Ovary (tissue), 9 donors: Measurements from ENCODE around the gene PIP5K1B. TPM values are rescaled to one million over a fixed set of nuclear protein-coding genes. Genes with fewer than 3 reads are reported as not detected.

Experiments
- DNase-seq, 5 donors: peaks; one replicate each; pipeline ENCODE4 v3.0.0-alpha.2; 2019 to 2020
- H3K27ac ChIP-seq, 2 donors: fragments of 200-600 bp; one replicate each; pipeline versions ENCODE4 v1.5.1 to v1.8.0; 2019 to 2022
- H3K27me3 ChIP-seq: fragments of 200-600 bp; one replicate; pipeline ENCODE4 v1.8.0; 2022
- H3K36me3 ChIP-seq: fragments of 200-600 bp; sonication (generic); one replicate; pipeline ENCODE4 v1.5.1; 2019
- H3K4me1 ChIP-seq: one replicate; pipeline ENCODE4 v1.8.1; 2013; ENCODE audit warnings: mild to moderate bottlenecking, moderate library complexity; ENCODE audit not compliant: insufficient read depth
- H3K4me3 ChIP-seq: fragments of 200-600 bp; sonication (generic); one replicate; pipeline ENCODE4 v1.5.1; 2017
- H3K9me3 ChIP-seq, 2 donors: fragments of 200-600 bp in 1 of 2; sonication (generic) in 1 of 2; one replicate each; pipeline versions ENCODE4 v1.5.1 to v1.8.1; 2013 to 2019; ENCODE audit warnings: mild to moderate bottlenecking in 1 of 2, moderate library complexity in 1 of 2
- EP300 ChIP-seq: sonication (generic); formaldehyde crosslinking; IDR thresholded peaks from one replicate; pipeline ENCODE4 v1.6.1; 2017; ENCODE audit warnings: antibody characterized with exemption
- POLR2A ChIP-seq: fragments of 450-650 bp; IDR thresholded peaks from one replicate; pipeline ENCODE4 v1.6.1; 2017; ENCODE audit warnings: antibody characterized with exemption, mild to moderate bottlenecking, moderate library complexity
- WGBS, 3 donors: extraction: QIAGEN DNeasy Blood & Tissue Kit in 1 of 3; methylation state at CpG; one replicate each; pipeline versions ENCODE4 v1.1.5 to v1.1.7; 2013 to 2017; 5-methylcytosine and 5-hydroxymethylcytosine counted together
- intact Hi-C, 4 donors: fragments of 100-400 bp; cut with DNase I; formaldehyde crosslinking; loops; one replicate each; pipeline versions ENCODE4 v1.11.0 to v1.15.1; 2022 to 2023
- polyA plus RNA-seq, 2 donors: library from polyadenylated mRNA; stranded (reverse); fragments of 200-250 nt in 1 of 2; fragments of 350-450 nt in 1 of 2; fragmentation: Illumina TruSeq in 1 of 2; extraction: RNeasy Lipid Tissue Mini Kit (QIAGEN cat#74804) in 1 of 2; gene quantifications; one replicate each; pipeline ENCODE4 v1.2.3, GENCODE V29; 2013 to 2014
- total RNA-seq, 7 donors: library from RNA; depleted of rRNA in 2 of 7; stranded (reverse); fragments of >200 nt in 2 of 7; fragmentation: NEBNext Ultra II Directional in 3 of 7; extraction: Animal tissue kit (Norgen Biotek cat#: 25700) in 3 of 7; gene quantifications; one replicate each; pipeline versions ENCODE4 v1.1.0 to v1.2.4, GENCODE V29; 2016 to 2023
- TF ChIP-seq, protein P1 (sequence below), 3 donors: fragments of 450-650 bp in 2 of 3; fragments of 200-600 bp in 1 of 3; IDR thresholded peaks; one replicate each; pipeline versions ENCODE4 v1.5.1 to v1.8.0; 2016 to 2022; ENCODE audit warnings: antibody characterized with exemption in 3 of 3, mild to moderate bottlenecking in 1 of 3
- donor health status: DM: no; HTN: no; CAD: no; lungs with moderate emphysema.
- donor health status: DM: no; HTN: no; CAD: no.
- donor health status: Bipolar disorder and iron deficiency.
- donor health status: DM: yes; HTN: yes; CAD: no.
- donor health status: DM: no; HTN: no; CAD: no.
- donor health status: DM: yes; HTN: yes; CAD: no.

Gene PIP5K1B
- total and polyA plus RNA-seq, 9 donors, result 0.36 to 3.4 (median 1.0) TPM

DNA sequence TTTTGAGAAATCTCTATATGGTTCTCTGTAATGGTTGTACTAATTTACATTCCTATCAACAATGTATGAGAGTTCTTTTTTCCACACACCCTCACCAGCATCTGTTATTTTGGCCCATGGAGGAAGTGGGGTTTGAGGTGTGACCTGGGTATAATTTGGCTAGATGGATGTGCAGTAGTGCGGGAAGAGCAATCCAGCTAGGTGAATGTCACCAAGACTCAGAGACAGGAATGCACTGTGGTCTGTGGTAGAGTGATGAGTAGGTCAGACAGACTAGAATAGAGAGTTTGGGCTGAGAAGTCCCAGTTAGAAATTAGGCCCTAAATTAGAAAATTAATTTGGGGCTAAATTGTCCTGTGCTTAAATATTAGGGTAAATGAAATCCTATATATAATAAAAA lies 32.8 kb upstream of the PIP5K1B start:
- 87 to 98% (median 96%) methylated on average over 1 of the region's 1 CpG for WGBS, 3 donors
- no peaks in the 10 kb centered on the region for H3K9me3 ChIP-seq
- TF ChIP-seq EP300 (no peak), POLR2A (no peak)
- TF ChIP-seq, protein P1, sequence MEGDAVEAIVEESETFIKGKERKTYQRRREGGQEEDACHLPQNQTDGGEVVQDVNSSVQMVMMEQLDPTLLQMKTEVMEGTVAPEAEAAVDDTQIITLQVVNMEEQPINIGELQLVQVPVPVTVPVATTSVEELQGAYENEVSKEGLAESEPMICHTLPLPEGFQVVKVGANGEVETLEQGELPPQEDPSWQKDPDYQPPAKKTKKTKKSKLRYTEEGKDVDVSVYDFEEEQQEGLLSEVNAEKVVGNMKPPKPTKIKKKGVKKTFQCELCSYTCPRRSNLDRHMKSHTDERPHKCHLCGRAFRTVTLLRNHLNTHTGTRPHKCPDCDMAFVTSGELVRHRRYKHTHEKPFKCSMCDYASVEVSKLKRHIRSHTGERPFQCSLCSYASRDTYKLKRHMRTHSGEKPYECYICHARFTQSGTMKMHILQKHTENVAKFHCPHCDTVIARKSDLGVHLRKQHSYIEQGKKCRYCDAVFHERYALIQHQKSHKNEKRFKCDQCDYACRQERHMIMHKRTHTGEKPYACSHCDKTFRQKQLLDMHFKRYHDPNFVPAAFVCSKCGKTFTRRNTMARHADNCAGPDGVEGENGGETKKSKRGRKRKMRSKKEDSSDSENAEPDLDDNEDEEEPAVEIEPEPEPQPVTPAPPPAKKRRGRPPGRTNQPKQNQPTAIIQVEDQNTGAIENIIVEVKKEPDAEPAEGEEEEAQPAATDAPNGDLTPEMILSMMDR (IDR thresholded peaks at IDR 0.05), result no peak
- H3K36me3 ChIP-seq, result no peaks in the 10 kb centered on the region
- no peaks in the 10 kb centered on the region for H3K4me1 ChIP-seq
- intact Hi-C loops, result no loop called here
- H3K4me3 ChIP-seq, result no peak overlapping the region
- DNase-seq, result no peak
- no peak overlapping the region for H3K27ac ChIP-seq
- H3K27me3 ChIP-seq, result no peaks in the 10 kb centered on the region

GRCh38 chr9:68672625-68673024 lies 32.4 kb upstream of the PIP5K1B start:
- H3K36me3 ChIP-seq, result no peaks in the 10 kb centered on the region
- no peak overlapping the region for H3K4me3 ChIP-seq
- TF ChIP-seq POLR2A (no peak), EP300 (no peak)
- TF ChIP-seq, protein P1 (IDR thresholded peaks at IDR 0.05), result no peak
- no peaks in the 10 kb centered on the region for H3K9me3 ChIP-seq
- no peaks in the 10 kb centered on the region for H3K27me3 ChIP-seq
- no peak overlapping the region for H3K27ac ChIP-seq
- no peak for DNase-seq
- intact Hi-C loops, result no loop called here
- H3K4me1 ChIP-seq, result no peaks in the 10 kb centered on the region

- TF ChIP-seq EP300, result no peak
- TF ChIP-seq, protein P1 (IDR thresholded peaks at IDR 0.05), result no peak
- no peak for TF ChIP-seq POLR2A
- H3K9me3 ChIP-seq, result no peaks in the 10 kb centered on the region
- 5 to 12% (median 9%) methylated on average over 5 of the region's 5 CpGs for WGBS, 3 donors
- intact Hi-C loops, result no loop called here
- no peak overlapping the region for H3K27ac ChIP-seq
- no peaks in the 10 kb centered on the region for H3K4me1 ChIP-seq
- H3K36me3 ChIP-seq, result no peaks in the 10 kb centered on the region
- no peak overlapping the region for H3K4me3 ChIP-seq
- DNase-seq, result no peak
- no peaks in the 10 kb centered on the region for H3K27me3 ChIP-seq
Measured at GRCh38 chr9:68678430-68678829, 26.6 kb upstream of the PIP5K1B start.

- TF ChIP-seq POLR2A (no peak), EP300 (no peak)
- TF ChIP-seq, protein P1 (IDR thresholded peaks at IDR 0.05), result no peak
- no peaks in the 10 kb centered on the region for H3K36me3 ChIP-seq
- intact Hi-C loops, result no loop called here
- H3K27ac ChIP-seq, result no peak overlapping the region
- no peak overlapping the region for H3K4me3 ChIP-seq
- no peaks in the 10 kb centered on the region for H3K9me3 ChIP-seq
- H3K27me3 ChIP-seq, result no peaks in the 10 kb centered on the region
- WGBS, 3 donors, result 48 to 56% (median 54%) methylated on average over 2 of the region's 2 CpGs
- H3K4me1 ChIP-seq, result no peaks in the 10 kb centered on the region
- no peak for DNase-seq
Measured at GRCh38 chr9:68683433-68683832, 21.6 kb upstream of the PIP5K1B start.

- 87 to 94% (median 90%) methylated on average over 3 of the region's 3 CpGs for WGBS, 3 donors
- H3K4me3 ChIP-seq, result no peak overlapping the region
- intact Hi-C loops, result no loop called here
- no peaks in the 10 kb centered on the region for H3K4me1 ChIP-seq
- H3K36me3 ChIP-seq, result no peaks in the 10 kb centered on the region
- no peak overlapping the region for H3K27ac ChIP-seq
- H3K9me3 ChIP-seq, result no peaks in the 10 kb centered on the region
- no peak for DNase-seq
- H3K27me3 ChIP-seq, result no peaks in the 10 kb centered on the region
- TF ChIP-seq, protein P1 (IDR thresholded peaks at IDR 0.05), result no peak
- TF ChIP-seq EP300 (no peak), POLR2A (no peak)
Measured at GRCh38 chr9:68685213-68685612, 19.8 kb upstream of the PIP5K1B start.
